ENCODE measurements around the gene NMNAT3.

The NMNAT3 gene

GRCh38 chr3:139705631-139706030, 27.9 kb upstream of the NMNAT3 start:
- Histone ChIP-seq H3F3A (ENCODE audit: insufficient read depth) (no peaks in the 10 kb centered on the region), H3K27me3 (ENCODE audit: low read length) (no peaks in the 10 kb centered on the region), H3K9ac (ENCODE audit: low read length) (no peak overlapping the region), H3K36me3 (ENCODE audit: low read length) (no peaks in the 10 kb centered on the region), H3K9me2 (replicated peaks; ENCODE audit: insufficient read depth, low read length) (no peaks in the 10 kb centered on the region), H3K4me2 (ENCODE audit: low read depth, low read length, poor library complexity, severe bottlenecking) (no peak overlapping the region), H4K20me1 (ENCODE audit: low read depth, low read length) (no peaks in the 10 kb centered on the region), H3K9me3 (ENCODE audit: insufficient read depth, low read length) (no peaks in the 10 kb centered on the region), H3K27ac (ENCODE audit: low read depth, low read length) (no peak overlapping the region), H2AFZ (ENCODE audit: low read depth, low read length, severe bottlenecking) (no peak overlapping the region), H3K79me2 (ENCODE audit: insufficient read depth, low read length) (no peaks in the 10 kb centered on the region), H3K4me3 (ENCODE audit: insufficient read depth, low read length, poor library complexity, severe bottlenecking) (no peak overlapping the region)
- no peak for TF ChIP-seq EZH2phosphoT487 (conservative IDR thresholded peaks at IDR 0.05; ENCODE audit: low read length)
- no peak for TF ChIP-seq CTCF (IDR thresholded peaks at IDR 0.05; ENCODE audit: insufficient read depth, low read length, poor library complexity, severe bottlenecking)

GRCh38 chr3:139696314-139696604, 18.5 kb upstream of the NMNAT3 start:
- TF ChIP-seq CTCF (IDR thresholded peaks at IDR 0.05; ENCODE audit: insufficient read depth, low read length, poor library complexity, severe bottlenecking) (no peak), EZH2phosphoT487 (conservative IDR thresholded peaks at IDR 0.05; ENCODE audit: low read length) (no peak)
- Histone ChIP-seq H2AFZ (ENCODE audit: low read depth, low read length, severe bottlenecking) (no peak overlapping the region), H3K9me2 (replicated peaks; ENCODE audit: insufficient read depth, low read length) (no peaks in the 10 kb centered on the region; the same call in 1 of the 2 replicates), H3K79me2 (ENCODE audit: insufficient read depth, low read length) (no peaks in the 10 kb centered on the region), H4K20me1 (ENCODE audit: low read depth, low read length) (no peaks in the 10 kb centered on the region), H3K36me3 (ENCODE audit: low read length) (no peaks in the 10 kb centered on the region), H3K4me2 (ENCODE audit: low read depth, low read length, poor library complexity, severe bottlenecking) (no peak overlapping the region), H3F3A (ENCODE audit: insufficient read depth) (no peaks in the 10 kb centered on the region), H3K4me3 (ENCODE audit: insufficient read depth, low read length, poor library complexity, severe bottlenecking) (no peak overlapping the region), H3K9ac (ENCODE audit: low read length) (no peak overlapping the region), H3K9me3 (ENCODE audit: insufficient read depth, low read length) (no peaks in the 10 kb centered on the region), H3K27me3 (ENCODE audit: low read length) (no peaks in the 10 kb centered on the region), H3K27ac (ENCODE audit: low read depth, low read length) (no peak overlapping the region)

GRCh38 chr3:139695426-139696313, 17.9 kb upstream of the NMNAT3 start:
- no peaks in the 10 kb centered on the region for H3F3A ChIP-seq (ENCODE audit: insufficient read depth)
- H3K9me3 ChIP-seq (ENCODE audit: insufficient read depth, low read length) = no peaks in the 10 kb centered on the region
- TF ChIP-seq EZH2phosphoT487 (conservative IDR thresholded peaks at IDR 0.05; ENCODE audit: low read length) (no peak), CTCF (IDR thresholded peaks at IDR 0.05; ENCODE audit: insufficient read depth, low read length, poor library complexity, severe bottlenecking) (no peak)
- no peak overlapping the region for H3K27ac ChIP-seq (ENCODE audit: low read depth, low read length)
- H3K4me2 ChIP-seq (ENCODE audit: low read depth, low read length, poor library complexity, severe bottlenecking) = no peak overlapping the region
- no peaks in the 10 kb centered on the region; the same call in 1 of the 2 replicates for H3K9me2 ChIP-seq (replicated peaks; ENCODE audit: insufficient read depth, low read length)
- no peak overlapping the region for H3K9ac ChIP-seq (ENCODE audit: low read length)
- no peaks in the 10 kb centered on the region for H3K36me3 ChIP-seq (ENCODE audit: low read length)
- H2AFZ ChIP-seq (ENCODE audit: low read depth, low read length, severe bottlenecking) = no peak overlapping the region
- H4K20me1 ChIP-seq (ENCODE audit: low read depth, low read length) = no peaks in the 10 kb centered on the region
- no peaks in the 10 kb centered on the region for H3K79me2 ChIP-seq (ENCODE audit: insufficient read depth, low read length)
- no peaks in the 10 kb centered on the region for H3K27me3 ChIP-seq (ENCODE audit: low read length)
- H3K4me3 ChIP-seq (ENCODE audit: insufficient read depth, low read length, poor library complexity, severe bottlenecking) = no peak overlapping the region

Data from SU-DHL-6 (cell line).